K562 (cell line): ENCODE measurements around the gene SLC26A3. TPM values are rescaled to one million over a fixed set of nuclear protein-coding genes. Genes with fewer than 3 reads are reported as not detected.

ENCODE experiments used
- EP300 ChIP-seq: IDR thresholded peaks from 2 replicates; pipeline ENCODE4 v1.6.1; 2012; ENCODE audit warnings: low read length, improper control_type of control experiment
- HNRNPL ChIP-seq: fragments of 200-400 bp; formaldehyde crosslinking; IDR thresholded peaks from 2 replicates; pipeline ENCODE4 v1.6.1; 2017; ENCODE audit warnings: low read depth, mild to moderate bottlenecking, low read length
- RBM17 ChIP-seq: fragments of 200-400 bp; formaldehyde crosslinking; IDR thresholded peaks from 2 replicates; pipeline ENCODE4 v1.6.1; 2017; ENCODE audit warnings: low read depth, mild to moderate bottlenecking, low read length, borderline replicate concordance
- ZNF445 ChIP-seq: fragments of 250-450 bp; sonication (Bioruptor Pico); IDR thresholded peaks from 2 replicates; pipeline ENCODE4 v1.4.0; 2020; ENCODE audit warnings: low read depth, mild to moderate bottlenecking, moderate library complexity
- polyA plus RNA-seq, 8 experiments: library from polyadenylated mRNA; depleted of rRNA in 4 of 8; stranded (reverse) in 5 of 8; unstranded in 3 of 8; fragments of >200 nt; fragmentation: Nextera tagmentation in 2 of 8; fragmentation: Illumina TruSeq in 1 of 8; extraction: Ambion mirVana in 2 of 8; extraction: Trizol in 1 of 8; gene quantifications; 2 replicates each; pipeline versions ENCODE4 v1.2.1 to v1.2.3, GENCODE V29; 2011 to 2014; ENCODE audit warnings: inconsistent platforms in 1 of 8, missing spikeins in 1 of 8
- total RNA-seq, 7 experiments: library from RNA; depleted of rRNA in 6 of 7; stranded (reverse); fragments of >200 nt in 6 of 7; fragmentation: Illumina TruSeq in 2 of 7; extraction: Trizol in 2 of 7; gene quantifications; 2 replicates each; pipeline versions ENCODE4 v1.2.1 to v1.2.3, GENCODE V29; 2011 to 2021; ENCODE audit warnings: low replicate concordance in 1 of 7
- TF ChIP-seq, protein P1 (sequence below): fragments of 450-650 bp; IDR thresholded peaks from 2 replicates; pipeline ENCODE4 v1.6.1; 2016; ENCODE audit warnings: mild to moderate bottlenecking, moderate library complexity
- TF ChIP-seq, protein P2 (sequence below), 2 experiments: fragments of 450-650 bp; conservative IDR thresholded peaks; 2 replicates each; pipeline ENCODE4 v1.6.1; 2017; ENCODE audit warnings: mild to moderate bottlenecking in 2 of 2, moderate library complexity in 2 of 2
- TF ChIP-seq, protein P3 (sequence below): sonication (generic); formaldehyde crosslinking; IDR thresholded peaks from 2 replicates; pipeline ENCODE4 v1.8.0; 2022; ENCODE audit warnings: mild to moderate bottlenecking, missing genetic modification reagents

SLC26A3 gene
- total and polyA plus RNA-seq, 9 of the 15 experiments (the other 6 are each of a cell fraction or from before 2014, with no cell fraction given): 0.86 TPM; not detected in 8

DNA sequence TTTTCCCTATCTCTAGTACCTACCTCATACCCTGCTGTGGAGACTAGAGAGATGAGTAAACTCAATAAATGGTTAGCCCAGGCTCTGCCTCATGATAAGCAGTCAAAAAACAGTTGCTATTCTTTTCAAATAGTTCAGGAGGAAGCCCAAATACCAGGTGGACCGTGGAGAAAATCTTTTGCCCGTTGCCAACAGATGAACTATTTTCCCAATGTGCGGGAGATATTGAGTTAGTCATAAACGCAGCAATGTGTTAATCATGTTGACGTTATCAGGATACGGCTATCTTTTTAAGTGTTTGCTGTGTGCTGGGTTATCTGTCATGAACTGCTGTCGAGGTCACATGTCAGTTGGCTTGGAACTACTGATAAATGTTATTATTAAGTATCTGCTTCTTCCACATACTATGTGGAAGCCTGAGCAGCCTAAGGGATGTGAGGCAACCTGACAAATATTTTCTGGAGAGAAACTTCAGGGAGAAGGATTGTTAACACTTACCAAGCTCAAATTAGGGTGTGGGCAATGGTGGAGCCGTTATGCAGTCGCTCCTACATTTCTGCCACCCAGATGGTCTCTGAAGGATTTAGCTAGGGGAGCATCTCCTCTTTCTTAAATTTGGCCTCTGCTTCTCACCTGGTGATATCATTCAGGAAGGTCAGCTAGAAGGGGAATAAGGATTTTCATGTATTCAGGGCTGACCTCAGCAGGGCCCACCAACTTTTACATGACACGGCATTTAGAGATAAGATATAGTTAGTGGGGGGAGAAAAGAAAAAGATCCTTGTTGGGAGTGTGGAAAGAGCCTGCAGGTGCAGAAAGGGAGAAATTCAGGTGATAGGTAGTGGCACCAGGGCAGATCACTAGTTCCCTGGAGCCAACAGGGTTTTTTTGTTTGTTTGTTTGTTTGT, 33.5 kb upstream of the SLC26A3 start (continued):
- TF ChIP-seq, protein P1, sequence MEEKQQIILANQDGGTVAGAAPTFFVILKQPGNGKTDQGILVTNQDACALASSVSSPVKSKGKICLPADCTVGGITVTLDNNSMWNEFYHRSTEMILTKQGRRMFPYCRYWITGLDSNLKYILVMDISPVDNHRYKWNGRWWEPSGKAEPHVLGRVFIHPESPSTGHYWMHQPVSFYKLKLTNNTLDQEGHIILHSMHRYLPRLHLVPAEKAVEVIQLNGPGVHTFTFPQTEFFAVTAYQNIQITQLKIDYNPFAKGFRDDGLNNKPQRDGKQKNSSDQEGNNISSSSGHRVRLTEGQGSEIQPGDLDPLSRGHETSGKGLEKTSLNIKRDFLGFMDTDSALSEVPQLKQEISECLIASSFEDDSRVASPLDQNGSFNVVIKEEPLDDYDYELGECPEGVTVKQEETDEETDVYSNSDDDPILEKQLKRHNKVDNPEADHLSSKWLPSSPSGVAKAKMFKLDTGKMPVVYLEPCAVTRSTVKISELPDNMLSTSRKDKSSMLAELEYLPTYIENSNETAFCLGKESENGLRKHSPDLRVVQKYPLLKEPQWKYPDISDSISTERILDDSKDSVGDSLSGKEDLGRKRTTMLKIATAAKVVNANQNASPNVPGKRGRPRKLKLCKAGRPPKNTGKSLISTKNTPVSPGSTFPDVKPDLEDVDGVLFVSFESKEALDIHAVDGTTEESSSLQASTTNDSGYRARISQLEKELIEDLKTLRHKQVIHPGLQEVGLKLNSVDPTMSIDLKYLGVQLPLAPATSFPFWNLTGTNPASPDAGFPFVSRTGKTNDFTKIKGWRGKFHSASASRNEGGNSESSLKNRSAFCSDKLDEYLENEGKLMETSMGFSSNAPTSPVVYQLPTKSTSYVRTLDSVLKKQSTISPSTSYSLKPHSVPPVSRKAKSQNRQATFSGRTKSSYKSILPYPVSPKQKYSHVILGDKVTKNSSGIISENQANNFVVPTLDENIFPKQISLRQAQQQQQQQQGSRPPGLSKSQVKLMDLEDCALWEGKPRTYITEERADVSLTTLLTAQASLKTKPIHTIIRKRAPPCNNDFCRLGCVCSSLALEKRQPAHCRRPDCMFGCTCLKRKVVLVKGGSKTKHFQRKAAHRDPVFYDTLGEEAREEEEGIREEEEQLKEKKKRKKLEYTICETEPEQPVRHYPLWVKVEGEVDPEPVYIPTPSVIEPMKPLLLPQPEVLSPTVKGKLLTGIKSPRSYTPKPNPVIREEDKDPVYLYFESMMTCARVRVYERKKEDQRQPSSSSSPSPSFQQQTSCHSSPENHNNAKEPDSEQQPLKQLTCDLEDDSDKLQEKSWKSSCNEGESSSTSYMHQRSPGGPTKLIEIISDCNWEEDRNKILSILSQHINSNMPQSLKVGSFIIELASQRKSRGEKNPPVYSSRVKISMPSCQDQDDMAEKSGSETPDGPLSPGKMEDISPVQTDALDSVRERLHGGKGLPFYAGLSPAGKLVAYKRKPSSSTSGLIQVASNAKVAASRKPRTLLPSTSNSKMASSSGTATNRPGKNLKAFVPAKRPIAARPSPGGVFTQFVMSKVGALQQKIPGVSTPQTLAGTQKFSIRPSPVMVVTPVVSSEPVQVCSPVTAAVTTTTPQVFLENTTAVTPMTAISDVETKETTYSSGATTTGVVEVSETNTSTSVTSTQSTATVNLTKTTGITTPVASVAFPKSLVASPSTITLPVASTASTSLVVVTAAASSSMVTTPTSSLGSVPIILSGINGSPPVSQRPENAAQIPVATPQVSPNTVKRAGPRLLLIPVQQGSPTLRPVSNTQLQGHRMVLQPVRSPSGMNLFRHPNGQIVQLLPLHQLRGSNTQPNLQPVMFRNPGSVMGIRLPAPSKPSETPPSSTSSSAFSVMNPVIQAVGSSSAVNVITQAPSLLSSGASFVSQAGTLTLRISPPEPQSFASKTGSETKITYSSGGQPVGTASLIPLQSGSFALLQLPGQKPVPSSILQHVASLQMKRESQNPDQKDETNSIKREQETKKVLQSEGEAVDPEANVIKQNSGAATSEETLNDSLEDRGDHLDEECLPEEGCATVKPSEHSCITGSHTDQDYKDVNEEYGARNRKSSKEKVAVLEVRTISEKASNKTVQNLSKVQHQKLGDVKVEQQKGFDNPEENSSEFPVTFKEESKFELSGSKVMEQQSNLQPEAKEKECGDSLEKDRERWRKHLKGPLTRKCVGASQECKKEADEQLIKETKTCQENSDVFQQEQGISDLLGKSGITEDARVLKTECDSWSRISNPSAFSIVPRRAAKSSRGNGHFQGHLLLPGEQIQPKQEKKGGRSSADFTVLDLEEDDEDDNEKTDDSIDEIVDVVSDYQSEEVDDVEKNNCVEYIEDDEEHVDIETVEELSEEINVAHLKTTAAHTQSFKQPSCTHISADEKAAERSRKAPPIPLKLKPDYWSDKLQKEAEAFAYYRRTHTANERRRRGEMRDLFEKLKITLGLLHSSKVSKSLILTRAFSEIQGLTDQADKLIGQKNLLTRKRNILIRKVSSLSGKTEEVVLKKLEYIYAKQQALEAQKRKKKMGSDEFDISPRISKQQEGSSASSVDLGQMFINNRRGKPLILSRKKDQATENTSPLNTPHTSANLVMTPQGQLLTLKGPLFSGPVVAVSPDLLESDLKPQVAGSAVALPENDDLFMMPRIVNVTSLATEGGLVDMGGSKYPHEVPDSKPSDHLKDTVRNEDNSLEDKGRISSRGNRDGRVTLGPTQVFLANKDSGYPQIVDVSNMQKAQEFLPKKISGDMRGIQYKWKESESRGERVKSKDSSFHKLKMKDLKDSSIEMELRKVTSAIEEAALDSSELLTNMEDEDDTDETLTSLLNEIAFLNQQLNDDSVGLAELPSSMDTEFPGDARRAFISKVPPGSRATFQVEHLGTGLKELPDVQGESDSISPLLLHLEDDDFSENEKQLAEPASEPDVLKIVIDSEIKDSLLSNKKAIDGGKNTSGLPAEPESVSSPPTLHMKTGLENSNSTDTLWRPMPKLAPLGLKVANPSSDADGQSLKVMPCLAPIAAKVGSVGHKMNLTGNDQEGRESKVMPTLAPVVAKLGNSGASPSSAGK: no peak
- TF ChIP-seq, protein P2, sequence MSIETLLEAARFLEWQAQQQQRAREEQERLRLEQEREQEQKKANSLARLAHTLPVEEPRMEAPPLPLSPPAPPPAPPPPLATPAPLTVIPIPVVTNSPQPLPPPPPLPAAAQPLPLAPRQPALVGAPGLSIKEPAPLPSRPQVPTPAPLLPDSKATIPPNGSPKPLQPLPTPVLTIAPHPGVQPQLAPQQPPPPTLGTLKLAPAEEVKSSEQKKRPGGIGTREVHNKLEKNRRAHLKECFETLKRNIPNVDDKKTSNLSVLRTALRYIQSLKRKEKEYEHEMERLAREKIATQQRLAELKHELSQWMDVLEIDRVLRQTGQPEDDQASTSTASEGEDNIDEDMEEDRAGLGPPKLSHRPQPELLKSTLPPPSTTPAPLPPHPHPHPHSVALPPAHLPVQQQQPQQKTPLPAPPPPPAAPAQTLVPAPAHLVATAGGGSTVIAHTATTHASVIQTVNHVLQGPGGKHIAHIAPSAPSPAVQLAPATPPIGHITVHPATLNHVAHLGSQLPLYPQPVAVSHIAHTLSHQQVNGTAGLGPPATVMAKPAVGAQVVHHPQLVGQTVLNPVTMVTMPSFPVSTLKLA (conservative IDR thresholded peaks at IDR 0.05): peak; percentile 58 to 85; a peak in 3 of 4 replicates
- no peak for TF ChIP-seq RBM17
- TF ChIP-seq, protein P3, sequence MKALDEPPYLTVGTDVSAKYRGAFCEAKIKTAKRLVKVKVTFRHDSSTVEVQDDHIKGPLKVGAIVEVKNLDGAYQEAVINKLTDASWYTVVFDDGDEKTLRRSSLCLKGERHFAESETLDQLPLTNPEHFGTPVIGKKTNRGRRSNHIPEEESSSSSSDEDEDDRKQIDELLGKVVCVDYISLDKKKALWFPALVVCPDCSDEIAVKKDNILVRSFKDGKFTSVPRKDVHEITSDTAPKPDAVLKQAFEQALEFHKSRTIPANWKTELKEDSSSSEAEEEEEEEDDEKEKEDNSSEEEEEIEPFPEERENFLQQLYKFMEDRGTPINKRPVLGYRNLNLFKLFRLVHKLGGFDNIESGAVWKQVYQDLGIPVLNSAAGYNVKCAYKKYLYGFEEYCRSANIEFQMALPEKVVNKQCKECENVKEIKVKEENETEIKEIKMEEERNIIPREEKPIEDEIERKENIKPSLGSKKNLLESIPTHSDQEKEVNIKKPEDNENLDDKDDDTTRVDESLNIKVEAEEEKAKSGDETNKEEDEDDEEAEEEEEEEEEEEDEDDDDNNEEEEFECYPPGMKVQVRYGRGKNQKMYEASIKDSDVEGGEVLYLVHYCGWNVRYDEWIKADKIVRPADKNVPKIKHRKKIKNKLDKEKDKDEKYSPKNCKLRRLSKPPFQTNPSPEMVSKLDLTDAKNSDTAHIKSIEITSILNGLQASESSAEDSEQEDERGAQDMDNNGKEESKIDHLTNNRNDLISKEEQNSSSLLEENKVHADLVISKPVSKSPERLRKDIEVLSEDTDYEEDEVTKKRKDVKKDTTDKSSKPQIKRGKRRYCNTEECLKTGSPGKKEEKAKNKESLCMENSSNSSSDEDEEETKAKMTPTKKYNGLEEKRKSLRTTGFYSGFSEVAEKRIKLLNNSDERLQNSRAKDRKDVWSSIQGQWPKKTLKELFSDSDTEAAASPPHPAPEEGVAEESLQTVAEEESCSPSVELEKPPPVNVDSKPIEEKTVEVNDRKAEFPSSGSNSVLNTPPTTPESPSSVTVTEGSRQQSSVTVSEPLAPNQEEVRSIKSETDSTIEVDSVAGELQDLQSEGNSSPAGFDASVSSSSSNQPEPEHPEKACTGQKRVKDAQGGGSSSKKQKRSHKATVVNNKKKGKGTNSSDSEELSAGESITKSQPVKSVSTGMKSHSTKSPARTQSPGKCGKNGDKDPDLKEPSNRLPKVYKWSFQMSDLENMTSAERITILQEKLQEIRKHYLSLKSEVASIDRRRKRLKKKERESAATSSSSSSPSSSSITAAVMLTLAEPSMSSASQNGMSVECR (CRISPR knock-in tag): no peak
- TF ChIP-seq EP300: peak; percentile 100
- no peak for TF ChIP-seq HNRNPL
- no peak for TF ChIP-seq ZNF445 (CRISPR knock-in tag)
